Tibial nerve (tissue), 4 donors: ENCODE data around the gene PGBD1. TPM values are rescaled to one million over a fixed set of nuclear protein-coding genes. Genes with fewer than 3 reads are reported as not detected.
A peak's percentile ranks its signal among the peaks of the same experiment; 100 is the strongest.

Source experiments
- DNase-seq, 2 donors: peaks; one replicate each; pipeline ENCODE4 v3.0.0-alpha.2; 2019; ENCODE audit warnings: low spot score in 2 of 2
- H3K27ac ChIP-seq, 4 donors: fragments of 200-600 bp; sonication (generic) in 3 of 4; one replicate each; pipeline ENCODE4 v1.5.1; 2017 to 2019; ENCODE audit warnings: mild to moderate bottlenecking in 1 of 4
- H3K27me3 ChIP-seq, 2 donors: fragments of 200-600 bp; sonication (generic) in 1 of 2; one replicate each; pipeline versions ENCODE4 v1.5.1 to v1.6.0; 2017 to 2019
- H3K36me3 ChIP-seq, 3 donors: fragments of 200-600 bp; sonication (generic); one replicate each; pipeline ENCODE4 v1.5.1; 2018 to 2019
- H3K4me1 ChIP-seq, 4 donors: fragments of 200-600 bp; sonication (generic) in 3 of 4; one replicate each; pipeline ENCODE4 v1.5.1; 2017 to 2019
- H3K4me3 ChIP-seq, 4 donors: fragments of 200-600 bp; sonication (generic) in 3 of 4; one replicate each; pipeline ENCODE4 v1.5.1; 2017 to 2019; ENCODE audit warnings: mild to moderate bottlenecking in 1 of 4, moderate library complexity in 1 of 4
- H3K9me3 ChIP-seq, 4 donors: fragments of 200-600 bp; sonication (generic) in 3 of 4; one replicate each; pipeline ENCODE4 v1.5.1; 2017 to 2019
- EP300 ChIP-seq, 2 donors: sonication (generic); formaldehyde crosslinking; IDR thresholded peaks; one replicate each; pipeline ENCODE4 v1.6.1; 2017; ENCODE audit warnings: antibody characterized with exemption in 2 of 2, mild to moderate bottlenecking in 1 of 2
- POLR2A ChIP-seq, 2 donors: fragments of 450-650 bp; IDR thresholded peaks; one replicate each; pipeline ENCODE4 v1.6.1; 2017; ENCODE audit warnings: antibody characterized with exemption in 2 of 2, mild to moderate bottlenecking in 2 of 2, moderate library complexity in 2 of 2
- WGBS, 2 donors: methylation state at CpG; one replicate each; pipeline ENCODE4 v1.1.5; 2018; 5-methylcytosine and 5-hydroxymethylcytosine counted together
- total RNA-seq, 4 donors: library from RNA; depleted of rRNA; stranded (reverse); fragments of >200 nt; gene quantifications; one replicate each; pipeline ENCODE4 v1.1.0, GENCODE V29; 2016
- TF ChIP-seq, protein P1 (sequence below), 5 experiments: fragments of 200-600 bp in 3 of 5; fragments of 450-650 bp in 2 of 5; sonication (generic) in 3 of 5; IDR thresholded peaks; one replicate each; pipeline ENCODE4 v1.5.1; 2016 to 2019; ENCODE audit warnings: antibody characterized with exemption in 5 of 5, mild to moderate bottlenecking in 3 of 5, moderate library complexity in 2 of 5

The PGBD1 gene
- total RNA-seq, 4 donors from 2014 or later: 5.0 to 6.9 (median 6.5) TPM

- WGBS, 2 donors: 96 to 98% methylated on average over 3 of the region's 3 CpGs
- Histone ChIP-seq H3K4me1 (peaks cover 0 to under 1% (median 0%) of the 10 kb centered on the region in 4 donors), H3K36me3 (peaks cover 0 to 61% (median 0%) of the 10 kb centered on the region in 3 donors), H3K27ac (no peak overlapping the region), H3K9me3 (no peaks in the 10 kb centered on the region), H3K4me3 (no peak overlapping the region), H3K27me3 (no peaks in the 10 kb centered on the region)
- DNase-seq: no peak
- TF ChIP-seq, protein P1, sequence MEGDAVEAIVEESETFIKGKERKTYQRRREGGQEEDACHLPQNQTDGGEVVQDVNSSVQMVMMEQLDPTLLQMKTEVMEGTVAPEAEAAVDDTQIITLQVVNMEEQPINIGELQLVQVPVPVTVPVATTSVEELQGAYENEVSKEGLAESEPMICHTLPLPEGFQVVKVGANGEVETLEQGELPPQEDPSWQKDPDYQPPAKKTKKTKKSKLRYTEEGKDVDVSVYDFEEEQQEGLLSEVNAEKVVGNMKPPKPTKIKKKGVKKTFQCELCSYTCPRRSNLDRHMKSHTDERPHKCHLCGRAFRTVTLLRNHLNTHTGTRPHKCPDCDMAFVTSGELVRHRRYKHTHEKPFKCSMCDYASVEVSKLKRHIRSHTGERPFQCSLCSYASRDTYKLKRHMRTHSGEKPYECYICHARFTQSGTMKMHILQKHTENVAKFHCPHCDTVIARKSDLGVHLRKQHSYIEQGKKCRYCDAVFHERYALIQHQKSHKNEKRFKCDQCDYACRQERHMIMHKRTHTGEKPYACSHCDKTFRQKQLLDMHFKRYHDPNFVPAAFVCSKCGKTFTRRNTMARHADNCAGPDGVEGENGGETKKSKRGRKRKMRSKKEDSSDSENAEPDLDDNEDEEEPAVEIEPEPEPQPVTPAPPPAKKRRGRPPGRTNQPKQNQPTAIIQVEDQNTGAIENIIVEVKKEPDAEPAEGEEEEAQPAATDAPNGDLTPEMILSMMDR (IDR thresholded peaks at IDR 0.05): no peak
- TF ChIP-seq EP300 (IDR thresholded peaks at IDR 0.05) (no peak), POLR2A (IDR thresholded peaks at IDR 0.05) (no peak)
Observed at GRCh38 chr6:28243946-28244345, 37.4 kb upstream of the PGBD1 start.

DNA sequence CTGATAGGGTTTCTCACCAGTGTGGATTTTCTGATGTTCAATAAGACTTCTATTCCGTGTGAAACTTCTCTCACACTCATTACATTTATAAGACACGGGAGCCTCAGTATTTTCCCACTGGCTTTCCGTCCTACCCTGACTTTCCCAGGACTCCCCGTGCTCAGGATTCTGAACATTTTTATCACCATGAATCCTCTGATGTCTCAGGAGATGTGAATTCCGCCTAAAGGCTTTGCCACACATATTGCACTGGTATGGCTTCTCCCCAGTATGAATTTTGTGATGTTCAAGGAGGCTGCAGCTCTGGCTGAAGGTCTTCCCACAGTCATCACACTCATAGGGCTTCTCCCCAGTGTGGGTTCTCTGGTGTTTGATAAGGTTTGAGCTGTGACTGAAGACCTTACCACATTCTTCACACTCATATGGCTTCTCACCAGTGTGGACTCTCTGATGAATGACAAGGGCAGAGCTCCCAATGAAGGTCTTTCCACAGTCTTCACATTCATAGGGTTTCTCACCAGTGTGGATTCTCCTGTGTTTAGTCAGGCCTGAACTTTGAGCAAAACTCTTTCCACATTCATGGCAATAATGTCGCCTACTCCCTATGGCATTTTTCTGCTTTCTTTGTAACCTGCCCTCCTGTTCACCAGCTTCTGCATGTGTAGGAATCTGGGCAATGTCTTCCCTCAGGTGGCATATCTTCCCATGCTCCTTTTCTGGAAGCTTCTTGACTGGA is 36.0 kb upstream of the PGBD1 start:
- H3K27me3 ChIP-seq: no peaks in the 10 kb centered on the region
- TF ChIP-seq POLR2A (IDR thresholded peaks at IDR 0.05) (no peak), EP300 (IDR thresholded peaks at IDR 0.05) (no peak)
- TF ChIP-seq, protein P1 (IDR thresholded peaks at IDR 0.05): no peak
- no peak overlapping the region for H3K27ac ChIP-seq
- no peaks in the 10 kb centered on the region for H3K9me3 ChIP-seq
- no peak for DNase-seq
- H3K4me1 ChIP-seq: peaks cover 0 to 10% (median under 1%) of the 10 kb centered on the region in 4 donors
- no peak overlapping the region for H3K4me3 ChIP-seq
- peaks cover 0 to 65% (median 0%) of the 10 kb centered on the region in 3 donors for H3K36me3 ChIP-seq
- 90 to 93% methylated on average over 6 of the region's 6 CpGs for WGBS, 2 donors

- no peak overlapping the region for H3K4me3 ChIP-seq
- no peak for DNase-seq
- H3K36me3 ChIP-seq: peaks cover 0 to 55% (median 0%) of the 10 kb centered on the region in 3 donors
- WGBS, 2 donors: 74 to 80% methylated on average over 1 of the region's 1 CpG
- no peaks in the 10 kb centered on the region for H3K27me3 ChIP-seq
- no peak for TF ChIP-seq POLR2A (IDR thresholded peaks at IDR 0.05)
- no peak overlapping the region for H3K27ac ChIP-seq
- no peaks in the 10 kb centered on the region for H3K9me3 ChIP-seq
- peaks cover 3 to 26% (median 11%) of the 10 kb centered on the region in 4 donors for H3K4me1 ChIP-seq
Observed at GRCh38 chr6:28248916-28249315, 32.5 kb upstream of the PGBD1 start.

DNA sequence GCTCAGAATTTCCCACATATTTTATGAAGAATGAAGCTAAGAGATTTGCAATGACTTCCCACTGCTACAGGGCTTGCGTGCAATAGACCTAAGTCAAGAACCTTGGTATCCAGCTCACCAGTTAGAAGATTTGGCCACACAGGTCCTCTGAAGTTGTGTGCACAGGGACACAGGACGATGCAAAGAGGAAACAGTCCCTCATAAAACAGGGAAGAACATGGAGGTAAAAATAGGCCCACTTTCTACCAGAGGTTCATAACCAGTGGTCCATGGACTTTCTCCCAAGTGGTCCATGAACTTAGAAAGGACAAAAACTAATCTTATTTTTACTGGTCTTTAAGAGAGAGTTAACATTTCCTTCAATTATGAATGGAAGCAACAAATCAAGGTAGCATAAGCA is 30.6 kb upstream of the PGBD1 start:
- Histone ChIP-seq H3K4me1 (peaks cover 3 to 26% (median 11%) of the 10 kb centered on the region in 4 donors), H3K4me3 (peak overlapping the region in 3 of 4 donors; percentile 60 to 86 (median 79))
- TF ChIP-seq POLR2A (IDR thresholded peaks at IDR 0.05) (no peak), EP300 (IDR thresholded peaks at IDR 0.05) (no peak)
- TF ChIP-seq, protein P1 (IDR thresholded peaks at IDR 0.05): no peak

DNA sequence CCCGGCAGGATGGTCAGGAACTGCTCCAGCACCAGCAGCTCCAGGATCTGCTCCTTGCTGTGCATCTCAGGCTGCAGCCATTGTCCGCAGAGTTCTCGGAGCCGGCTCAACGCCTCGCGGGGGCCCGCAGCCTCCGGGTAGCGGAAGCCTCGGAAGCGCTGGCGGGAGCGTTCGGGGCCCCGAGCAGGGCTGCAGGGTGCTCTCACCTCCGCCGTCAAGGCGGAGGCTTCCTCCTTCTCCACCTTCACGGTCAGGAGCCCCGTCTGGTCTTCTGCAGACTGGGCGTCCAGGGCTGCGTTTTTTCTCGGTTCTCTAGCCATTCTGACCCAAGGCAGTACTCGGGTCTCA is 29.7 kb upstream of the PGBD1 start:
- H3K9me3 ChIP-seq: no peaks in the 10 kb centered on the region
- H3K27ac ChIP-seq: peak overlapping the region in 2 of 4 donors; percentile 4 to 64
- H3K4me3 ChIP-seq: peak overlapping the region; percentile 60 to 86 (median 72)
- peaks cover 0 to 27% (median 0%) of the 10 kb centered on the region in 3 donors for H3K36me3 ChIP-seq
- H3K27me3 ChIP-seq: no peaks in the 10 kb centered on the region
- 0% methylated on average over 12 to 16 of the region's 25 CpGs for WGBS, 2 donors
- TF ChIP-seq, protein P1 (IDR thresholded peaks at IDR 0.05): no peak
- TF ChIP-seq POLR2A (IDR thresholded peaks at IDR 0.05) (no peak), EP300 (IDR thresholded peaks at IDR 0.05) (no peak)
- peaks cover 3 to 26% (median 11%) of the 10 kb centered on the region in 4 donors for H3K4me1 ChIP-seq
- no peak for DNase-seq

More for the DNA sequence above, 30.6 kb upstream of the PGBD1 start:
- H3K9me3 ChIP-seq: no peaks in the 10 kb centered on the region
- no peak for DNase-seq
- peaks cover 0 to 36% (median 0%) of the 10 kb centered on the region in 3 donors for H3K36me3 ChIP-seq
- no peaks in the 10 kb centered on the region for H3K27me3 ChIP-seq
- no peak overlapping the region for H3K27ac ChIP-seq
- 73 to 82% methylated on average over 2 of the region's 2 CpGs for WGBS, 2 donors
